Measurements from ENCODE around the gene ABCA13. TPM values are rescaled to one million over a fixed set of nuclear protein-coding genes. Genes with fewer than 3 reads are reported as not detected.

Gene ABCA13
- polyA plus RNA-seq, 4 donors: 0.76 to 1.0 (median 0.96) TPM

DNA sequence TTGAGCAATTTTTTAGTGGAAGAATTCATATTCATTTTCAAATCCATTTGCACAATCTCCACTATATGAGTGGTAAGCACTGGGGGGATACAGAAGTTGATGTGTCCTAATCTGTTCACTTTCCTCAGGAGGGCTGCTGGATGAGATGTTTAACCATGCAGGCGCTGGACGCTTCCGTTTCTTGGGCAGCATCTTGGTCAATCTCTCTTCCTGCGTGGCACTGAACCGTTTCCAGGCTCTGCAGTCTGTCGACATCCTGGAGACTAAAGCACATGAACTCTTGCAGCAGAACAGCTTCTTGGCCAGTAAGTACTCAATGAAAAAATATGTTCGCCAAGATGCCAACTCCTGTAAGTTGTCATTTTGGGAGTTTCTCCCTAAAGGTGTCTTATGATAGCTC is 179.3 kb downstream of the ABCA13 start:
- DNase-seq (ENCODE audit: low read depth in 4 of 4, low spot score in 3 of 4): no peak

DNA sequence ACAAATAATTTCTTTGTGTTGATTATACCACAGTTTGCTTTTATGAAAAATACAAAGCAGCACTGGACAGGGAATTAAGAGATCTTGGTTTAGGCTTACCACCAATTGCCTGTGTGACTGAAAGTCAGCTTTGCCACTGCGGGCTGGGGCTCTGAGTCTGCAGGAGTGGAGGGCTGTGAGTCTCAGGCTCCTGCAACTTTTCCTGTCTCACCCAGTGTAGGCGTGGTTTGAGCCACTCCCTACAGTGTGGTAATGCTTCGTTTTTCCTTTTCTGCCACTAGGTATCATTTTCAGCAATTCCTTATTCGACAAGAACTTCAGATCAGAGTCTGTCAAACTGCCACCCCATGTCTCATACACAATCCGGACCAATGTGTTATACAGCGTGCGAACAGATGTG is 180.6 kb downstream of the ABCA13 start:
- DNase-seq (ENCODE audit: low read depth in 4 of 4, low spot score in 3 of 4): no peak

DNA sequence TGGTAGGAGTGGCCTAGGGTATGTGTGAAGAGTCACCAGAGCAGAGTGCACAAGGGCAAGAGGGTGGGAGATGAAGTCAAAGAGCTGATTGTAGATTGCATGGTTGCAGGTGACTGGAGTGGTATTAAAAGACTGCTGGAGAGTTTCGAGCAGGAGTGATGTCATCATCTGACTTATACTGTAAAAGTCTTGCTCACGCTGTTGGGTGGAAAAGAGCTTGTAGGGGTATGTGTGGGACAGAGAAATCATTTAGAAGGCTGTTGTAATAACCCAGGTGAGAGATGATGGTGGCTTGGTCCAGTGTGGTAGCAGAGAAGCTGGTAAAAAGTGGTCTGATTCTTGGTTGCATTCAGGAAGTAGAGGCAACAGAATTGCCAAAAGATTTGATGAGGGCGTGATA is 184.1 kb downstream of the ABCA13 start:
- DNase-seq (ENCODE audit: low read depth in 4 of 4, low spot score in 3 of 4): no peak

DNA sequence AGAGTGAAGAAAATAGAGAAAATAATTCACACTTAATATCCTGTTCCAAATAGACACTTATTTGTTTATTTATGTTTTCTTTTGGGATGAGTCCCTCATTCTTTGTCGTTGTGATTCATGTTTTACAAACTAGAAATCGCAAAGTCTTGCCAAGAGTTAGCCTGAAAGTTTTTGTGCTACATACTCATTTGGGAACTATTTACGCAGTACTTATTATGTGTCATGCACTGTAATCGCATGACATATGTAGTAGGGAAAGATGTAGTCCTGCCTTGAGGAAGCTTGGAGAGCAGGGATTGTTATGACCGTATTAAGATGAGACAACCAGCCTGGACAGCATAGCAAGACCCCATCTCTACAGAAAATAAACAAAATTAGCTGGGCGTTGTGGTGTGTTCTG is 189.3 kb downstream of the ABCA13 start:
- DNase-seq (ENCODE audit: low read depth in 4 of 4, low spot score in 3 of 4): no peak

DNA sequence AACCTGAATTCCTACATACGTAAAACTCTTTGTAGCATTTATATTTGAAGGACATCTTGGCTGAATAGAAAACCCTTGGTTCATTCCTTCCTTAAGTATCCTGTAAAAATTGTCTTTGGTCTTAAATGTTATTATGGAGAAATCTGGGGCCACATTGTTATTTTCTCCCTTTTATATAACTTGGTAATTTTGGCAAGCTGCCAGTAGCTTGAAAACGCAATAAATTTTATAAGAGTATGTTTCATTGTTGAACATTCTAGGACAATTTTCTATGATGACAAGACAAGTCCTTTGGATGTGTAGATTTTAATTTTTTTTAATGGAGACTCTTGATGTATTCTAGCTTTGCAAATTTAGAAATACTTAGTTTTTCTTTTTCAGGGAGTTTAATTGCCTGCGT is 191.9 kb downstream of the ABCA13 start:
- DNase-seq (ENCODE audit: low read depth in 4 of 4, low spot score in 3 of 4): no peak

DNA sequence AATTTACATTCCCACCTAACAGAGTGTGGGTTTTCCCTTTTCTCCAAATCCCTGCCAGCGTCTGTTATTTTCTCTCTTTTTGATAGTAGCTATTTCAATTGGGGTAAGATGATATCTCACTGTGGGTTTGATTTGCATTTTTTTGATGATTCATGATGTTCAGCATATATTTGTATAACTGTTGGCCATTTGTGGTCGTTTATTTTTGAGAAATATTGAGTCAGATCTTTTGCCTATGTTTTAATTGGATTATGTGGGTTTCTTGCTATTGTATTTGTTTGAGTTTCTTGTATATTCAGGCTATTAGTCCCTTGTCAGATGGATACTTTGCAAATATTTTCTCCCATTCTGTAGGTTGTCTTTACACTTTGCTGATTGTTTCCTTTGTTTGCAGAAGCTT is 193.8 kb downstream of the ABCA13 start:
- no peak for DNase-seq (ENCODE audit: low read depth in 4 of 4, low spot score in 3 of 4)

DNA sequence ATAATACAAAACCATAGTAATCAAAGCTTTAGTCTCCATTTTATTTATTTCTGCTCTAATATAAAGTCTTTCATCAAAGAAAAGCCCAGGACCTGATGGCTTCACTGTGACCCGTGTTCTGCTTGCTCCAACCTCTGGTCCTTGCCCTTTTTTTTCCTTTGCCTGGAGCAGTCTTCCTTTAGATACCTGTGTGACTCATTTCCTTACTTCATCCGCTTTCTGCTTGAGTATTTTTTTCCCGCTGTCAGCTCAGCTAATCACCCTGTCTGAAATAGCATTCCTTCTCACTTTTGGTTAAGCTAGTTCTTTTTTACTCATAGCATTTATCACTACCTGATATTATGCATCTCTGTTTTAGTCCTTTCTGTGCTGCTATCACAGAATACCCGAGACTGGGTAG is 194.8 kb downstream of the ABCA13 start:
- no peak for DNase-seq (ENCODE audit: low read depth in 4 of 4, low spot score in 3 of 4)

DNA sequence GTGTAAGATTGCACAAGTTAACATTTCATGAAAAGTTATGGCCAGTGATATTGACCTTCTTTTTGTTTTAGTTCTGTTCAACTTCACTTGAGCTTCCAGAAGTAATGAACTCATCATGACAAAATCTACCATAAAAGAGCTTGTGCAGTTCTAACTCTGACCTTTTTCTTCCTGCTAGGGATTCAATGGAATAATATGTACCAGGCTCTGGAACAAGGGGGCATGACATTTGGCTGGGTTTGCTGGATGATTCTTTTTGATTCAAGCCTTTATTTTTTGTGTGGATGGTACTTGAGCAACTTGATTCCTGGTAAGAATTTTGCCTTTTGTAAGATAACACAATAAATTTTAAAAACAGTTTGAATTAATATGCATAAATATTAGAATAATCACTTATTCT is 205.0 kb downstream of the ABCA13 start:
- no peak for DNase-seq (ENCODE audit: low read depth in 4 of 4, low spot score in 3 of 4)

DNA sequence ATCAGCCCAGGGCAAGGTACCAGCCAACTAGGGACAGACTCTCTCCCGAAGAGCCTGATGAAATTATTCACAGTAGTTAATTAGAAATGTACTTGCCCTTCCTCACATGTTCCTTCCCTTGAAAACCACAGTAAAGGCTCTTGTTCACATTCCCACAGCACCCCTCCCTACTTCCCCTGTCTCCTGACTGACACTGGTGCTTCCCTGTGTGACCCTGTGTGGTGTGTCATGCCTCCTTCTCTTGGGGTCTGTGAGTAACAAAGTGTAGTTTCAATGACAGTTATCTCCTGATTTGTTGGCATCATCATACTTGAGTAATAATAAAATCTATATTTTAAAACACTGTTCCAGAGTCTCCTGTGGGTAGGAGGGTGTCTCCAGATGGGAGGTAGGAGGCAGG is 209.7 kb downstream of the ABCA13 start:
- no peak for DNase-seq (ENCODE audit: low read depth in 4 of 4, low spot score in 3 of 4)

DNA sequence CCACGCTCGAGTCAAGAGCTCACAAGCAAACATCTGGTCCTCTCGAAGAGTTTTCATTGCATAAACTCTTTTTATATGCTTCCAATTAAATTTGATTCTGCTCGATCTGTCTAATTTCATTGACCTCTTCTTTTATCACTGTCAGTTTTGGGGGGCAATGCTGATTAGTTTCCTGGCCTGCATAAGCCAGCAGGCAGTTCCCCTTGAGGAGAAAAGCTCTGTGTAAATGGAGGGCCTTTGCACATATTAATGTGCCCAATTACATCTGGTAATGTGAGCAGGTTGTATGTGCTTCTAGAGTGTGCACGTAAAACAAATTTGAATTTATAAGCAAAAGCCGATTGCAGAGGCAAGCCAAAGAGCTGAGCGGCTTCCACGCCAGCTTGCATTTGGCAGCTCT is 210.3 kb downstream of the ABCA13 start:
- DNase-seq (ENCODE audit: low read depth in 4 of 4, low spot score in 3 of 4): no peak

DNA sequence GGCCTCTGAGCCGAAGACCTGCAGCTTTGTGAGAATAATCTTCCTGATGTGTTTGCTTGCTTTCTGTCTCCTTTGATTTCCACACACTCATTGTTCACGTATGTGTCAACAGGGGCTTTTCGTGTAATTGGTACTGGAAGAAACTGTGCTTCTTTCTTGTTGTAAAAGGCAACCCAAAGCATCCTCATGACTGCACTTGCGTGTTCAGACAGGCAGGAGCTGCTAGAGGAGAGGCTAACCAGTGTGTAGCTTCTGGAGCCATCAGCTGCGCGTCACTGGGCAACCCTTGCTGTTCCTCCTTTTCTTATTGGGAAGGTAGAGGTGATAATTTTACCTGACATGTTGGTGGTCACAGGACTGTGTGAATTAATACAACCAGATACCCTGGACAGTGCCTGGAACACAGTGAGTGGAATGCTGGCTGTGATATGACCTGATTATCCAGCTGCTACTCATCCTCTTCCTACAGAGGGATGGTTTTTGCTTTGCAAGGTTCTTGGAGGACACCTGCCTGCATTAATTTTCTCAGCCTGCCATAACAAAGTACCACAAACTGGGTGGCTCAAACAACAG is 213.0 kb downstream of the ABCA13 start:
- no peak for DNase-seq (ENCODE audit: low read depth in 4 of 4, low spot score in 3 of 4)

DNA sequence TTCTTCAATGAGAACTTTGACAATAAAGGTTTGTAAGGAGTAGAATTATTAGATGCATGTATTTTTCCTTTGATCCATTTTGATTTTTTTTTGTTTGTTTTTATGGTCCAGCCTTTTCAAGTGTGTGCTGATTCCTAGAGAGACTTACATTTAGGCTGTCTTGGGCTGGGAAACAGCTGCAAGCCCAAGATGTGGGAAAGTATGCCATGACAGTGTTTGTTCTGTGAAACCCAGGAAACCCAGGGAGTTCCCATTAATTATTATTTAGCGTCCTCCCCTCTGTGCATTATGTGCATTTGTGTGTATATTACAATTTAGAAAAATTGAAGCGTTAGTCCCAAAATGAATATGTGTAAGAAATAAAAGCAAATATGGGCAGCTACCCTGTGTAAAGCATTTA is 216.7 kb downstream of the ABCA13 start:
- no peak for DNase-seq (ENCODE audit: low read depth in 4 of 4, low spot score in 3 of 4)

DNA sequence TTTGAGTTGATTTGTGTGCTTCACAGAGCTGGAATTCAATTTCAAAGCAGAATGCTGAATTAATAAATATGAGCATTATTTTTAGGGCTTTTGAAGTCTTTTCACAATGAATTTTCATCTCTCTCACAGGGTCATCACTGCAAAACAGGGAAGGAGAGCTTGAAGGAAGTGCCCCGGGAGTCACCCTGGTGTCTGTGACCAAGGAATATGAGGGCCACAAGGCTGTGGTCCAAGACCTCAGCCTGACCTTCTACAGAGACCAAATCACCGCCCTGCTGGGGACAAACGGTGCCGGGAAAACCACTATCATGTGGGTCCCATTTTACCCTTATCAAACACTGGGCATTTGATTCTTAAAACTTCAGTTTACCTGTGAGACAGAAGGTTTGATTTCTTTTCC is 217.7 kb downstream of the ABCA13 start:
- DNase-seq (ENCODE audit: low read depth in 4 of 4, low spot score in 3 of 4): no peak

DNA sequence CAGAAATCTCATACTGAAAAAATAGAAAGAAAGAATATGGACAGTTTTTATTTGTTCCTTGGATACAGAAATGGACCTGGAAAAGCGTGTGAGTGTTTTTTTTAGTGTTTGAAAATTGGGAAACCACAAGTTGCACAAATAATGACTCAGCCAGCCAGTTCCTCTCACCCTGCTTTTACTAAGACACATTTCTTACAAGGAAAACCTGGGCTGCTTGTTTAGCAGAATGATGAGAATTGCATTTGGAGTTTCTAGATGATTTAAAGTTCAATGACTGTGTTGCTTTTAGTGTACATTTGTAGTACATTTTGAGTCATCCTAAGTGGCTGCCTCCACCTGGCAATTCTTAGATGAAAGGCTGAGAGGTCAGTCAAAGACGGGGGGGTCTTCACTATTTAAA is 218.7 kb downstream of the ABCA13 start:
- DNase-seq (ENCODE audit: low read depth in 4 of 4, low spot score in 3 of 4): no peak

DNA sequence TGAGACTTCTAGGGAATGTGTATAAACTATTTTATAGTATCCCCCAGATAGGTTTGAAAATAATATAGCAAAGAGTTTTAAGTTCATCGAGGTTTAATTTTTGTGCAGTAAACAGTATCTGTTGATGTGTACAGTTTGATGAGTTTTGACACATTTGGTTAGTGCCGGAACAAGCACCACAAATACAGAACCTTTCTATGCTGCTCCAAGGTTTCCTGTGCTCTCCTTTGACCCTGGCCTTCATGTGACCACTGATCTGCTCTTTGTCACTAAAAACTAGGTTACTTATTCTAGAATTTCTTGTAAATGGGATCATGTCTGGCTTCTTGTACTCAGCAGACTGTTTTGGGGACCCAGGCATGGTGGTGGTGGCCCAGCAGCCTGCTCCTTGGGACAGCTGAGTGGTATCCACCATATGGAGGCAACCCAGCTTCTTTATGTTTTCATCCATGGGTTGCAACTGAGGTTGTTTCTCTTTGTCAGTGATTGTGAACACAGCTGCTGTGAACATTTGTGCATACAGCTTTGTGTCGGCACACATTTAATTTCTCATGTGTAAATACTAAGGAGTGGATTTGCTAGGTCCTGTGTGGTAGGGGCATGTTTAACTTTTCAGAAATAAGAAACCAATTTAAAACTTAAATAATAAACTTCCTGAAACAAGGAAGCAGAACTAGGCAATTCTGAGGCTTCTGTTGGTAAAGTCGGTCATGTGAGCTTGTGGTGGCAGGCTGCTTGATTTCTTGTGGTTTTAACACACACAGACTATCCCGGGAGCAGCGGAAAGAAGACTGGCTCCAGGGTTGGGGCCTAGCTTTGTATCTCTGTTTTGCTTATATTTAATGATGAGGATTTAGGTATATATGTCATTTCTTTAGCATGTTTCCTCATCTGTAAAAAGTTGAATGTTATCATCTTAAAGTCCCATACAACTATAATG is 219.4 kb downstream of the ABCA13 start:
- DNase-seq (ENCODE audit: low read depth in 4 of 4, low spot score in 3 of 4): no peak

DNA sequence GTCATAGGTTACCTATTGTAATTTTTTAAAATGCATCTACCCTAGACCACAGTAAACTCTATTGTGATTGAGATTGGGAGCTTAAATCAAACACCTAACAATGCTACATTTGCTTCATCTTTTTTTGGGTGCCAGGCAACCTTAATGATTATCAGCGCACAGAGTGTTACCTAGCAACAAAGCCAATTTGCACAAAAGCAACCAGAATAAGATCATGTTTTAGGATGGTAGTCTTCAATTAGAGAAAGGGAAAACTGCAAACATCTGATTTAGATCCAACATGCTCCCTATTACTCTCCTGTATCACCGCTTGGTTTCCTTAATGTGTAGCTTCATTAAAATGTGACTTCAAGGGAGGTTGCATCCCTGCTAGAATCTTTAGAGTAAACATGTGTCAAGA is 226.9 kb downstream of the ABCA13 start:
- DNase-seq (ENCODE audit: low read depth in 4 of 4, low spot score in 3 of 4): no peak

DNA sequence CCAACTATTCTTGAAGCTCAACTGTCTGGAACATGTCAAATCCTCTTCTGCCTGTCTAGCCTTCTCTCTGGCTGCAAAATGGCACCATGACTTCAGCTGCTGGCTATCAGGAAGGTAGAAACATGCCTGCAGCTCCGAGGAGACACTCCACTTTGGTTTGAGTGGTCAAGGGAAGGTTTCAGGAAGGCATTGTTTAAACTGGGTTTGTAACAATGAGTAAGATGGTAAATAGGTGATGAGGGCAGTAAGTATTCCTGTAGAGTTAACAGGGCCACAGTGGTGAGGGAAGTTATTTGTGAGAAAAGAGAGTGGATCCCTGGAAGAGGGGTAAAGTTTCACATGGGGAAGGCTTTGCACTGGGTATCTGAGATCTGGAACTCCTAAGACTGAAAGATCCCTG is 231.5 kb downstream of the ABCA13 start:
- no peak for DNase-seq (ENCODE audit: low read depth in 4 of 4, low spot score in 3 of 4)

DNA sequence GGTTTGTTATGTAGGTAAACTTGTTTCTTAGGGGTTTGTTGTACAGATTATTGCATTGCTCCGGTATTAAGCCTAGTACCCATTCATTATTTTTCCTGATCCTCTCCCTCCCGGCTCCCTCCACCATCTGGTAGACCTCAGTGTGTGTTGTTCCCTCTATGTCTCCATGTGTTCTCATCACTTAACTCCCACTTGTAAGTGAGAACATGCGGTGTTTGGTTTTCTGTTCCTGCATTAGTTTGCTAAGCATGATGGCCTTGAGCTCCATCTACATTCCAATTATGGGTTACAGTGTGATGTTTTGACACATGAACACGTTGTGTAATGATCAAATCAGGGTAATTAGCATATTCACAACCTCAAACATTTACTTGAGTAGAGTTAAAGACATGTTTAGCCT is 237.5 kb downstream of the ABCA13 start:
- no peak for DNase-seq (ENCODE audit: low read depth in 4 of 4, low spot score in 3 of 4)

DNA sequence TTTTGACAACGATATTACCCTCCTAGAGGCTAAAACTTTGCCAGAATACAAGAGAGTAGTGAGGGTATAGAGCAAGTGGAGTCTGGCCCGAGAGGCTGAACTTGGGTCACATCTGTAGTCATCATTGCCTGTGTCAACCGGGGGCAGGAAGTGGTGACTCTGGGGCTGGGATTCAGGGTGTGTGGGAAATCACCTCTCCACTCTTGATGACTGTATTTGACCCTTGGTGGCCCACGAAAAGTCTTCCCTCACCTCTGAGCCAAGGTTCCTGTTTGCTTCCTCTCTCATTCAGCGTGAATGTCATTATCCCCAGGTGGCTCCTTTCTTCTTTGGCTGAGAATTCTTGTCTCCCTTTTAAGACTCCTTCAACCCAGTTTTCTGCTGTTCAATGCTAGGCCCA is 240.4 kb downstream of the ABCA13 start:
- no peak for DNase-seq (ENCODE audit: low read depth in 4 of 4, low spot score in 3 of 4)

DNA sequence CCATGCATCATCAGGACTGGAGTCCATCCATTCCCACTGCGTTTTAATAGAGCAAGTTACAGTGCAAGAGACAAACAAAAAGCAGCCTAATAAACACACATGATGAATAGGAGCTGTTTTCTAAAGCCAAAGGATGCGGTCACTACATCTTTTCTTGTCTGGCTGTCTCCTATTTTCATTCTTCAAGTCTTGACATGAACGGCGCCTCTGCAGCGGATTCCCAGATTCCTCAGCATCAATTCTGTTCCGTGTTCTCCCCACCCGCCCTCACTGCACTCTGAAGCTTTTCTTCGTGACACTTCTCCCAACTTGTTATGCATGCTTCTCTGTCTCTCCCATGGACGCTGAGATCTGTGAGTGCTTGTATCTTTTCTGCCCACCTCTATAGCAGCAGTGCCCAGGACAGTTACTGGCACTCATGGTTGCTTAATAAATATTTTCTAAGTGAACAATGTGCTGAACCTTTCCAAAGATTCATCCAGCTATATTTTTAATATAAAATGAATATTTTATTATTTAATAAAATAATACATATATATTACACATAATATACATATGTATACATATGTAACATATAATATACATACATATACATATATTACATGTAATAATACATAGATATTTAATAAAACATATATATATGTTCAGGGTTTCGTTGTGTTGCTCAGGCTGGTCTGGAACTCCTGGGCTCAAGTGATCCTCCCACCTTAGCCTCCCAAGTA is 242.9 kb downstream of the ABCA13 start:
- DNase-seq (ENCODE audit: low read depth in 4 of 4, low spot score in 3 of 4): no peak

DNA sequence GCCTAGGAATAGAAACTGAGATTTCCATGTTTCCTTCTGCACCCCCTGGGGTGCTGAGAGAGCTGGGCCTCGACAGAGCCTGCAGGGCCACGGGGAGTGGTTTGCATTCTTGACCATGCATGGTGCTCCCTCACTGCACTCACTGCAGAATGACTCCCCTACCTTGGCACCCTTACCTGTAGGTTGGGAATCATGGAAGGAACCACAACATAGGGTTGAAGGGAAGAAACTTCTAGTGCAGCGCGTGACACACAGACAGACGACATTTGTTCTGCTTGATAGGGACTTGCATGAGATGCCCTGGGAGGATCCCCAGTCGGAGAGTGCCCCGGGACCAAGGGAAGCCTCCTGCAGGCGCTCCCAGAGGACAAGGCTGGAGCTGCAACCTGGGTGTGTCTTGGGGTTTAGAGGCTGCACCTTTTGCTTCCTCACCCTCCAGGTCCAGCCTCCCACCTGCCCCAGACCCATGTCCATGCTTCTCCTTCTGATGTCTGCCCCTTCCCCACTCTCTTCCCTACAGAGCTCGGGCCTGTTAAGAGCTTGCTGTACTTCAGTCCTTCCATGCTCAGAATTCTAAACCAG is 245.2 kb downstream of the ABCA13 start:
- DNase-seq (ENCODE audit: low read depth in 4 of 4, low spot score in 3 of 4): no peak

Measured in right renal pelvis (tissue), 4 donors.